Activated naive CD4-positive, alpha-beta T cell treated with anti-CD3 and anti-CD28 coated beads for 36 hours (primary cell): ENCODE results near the gene ADPRM. TPM values are rescaled to one million over a fixed set of nuclear protein-coding genes. Genes with fewer than 3 reads are reported as not detected.
A peak's percentile ranks its signal among the peaks of the same experiment; 100 is the strongest.
"Not testable (repeated sequence)": the region's sequence is repeated elsewhere in the genome, so short reads cannot be mapped to it uniquely, and the experiment has no call there.

Source experiments
- CTCF ChIA-PET: fragments of 350-600 bp; sonication (Branson Sonifier 250); formaldehyde crosslinking; loops from one replicate; lab custom pipeline; 2021; ENCODE audit warnings: antibody characterized with exemption; lab: Charles Lee
- DNase-seq: peaks from one replicate; pipeline ENCODE4 v3.0.0-alpha.2; 2020
- H3K27ac Mint-ChIP-seq: one replicate; pipeline ENCODE4 v1.8.0; 2021; ENCODE audit warnings: mild to moderate bottlenecking, mixed read lengths
- H3K27me3 Mint-ChIP-seq: one replicate; pipeline ENCODE4 v1.8.0; 2021; ENCODE audit warnings: low read depth, mixed read lengths
- H3K36me3 Mint-ChIP-seq: one replicate; pipeline ENCODE4 v1.8.0; 2021; ENCODE audit warnings: low read depth, mixed read lengths
- H3K4me1 Mint-ChIP-seq: one replicate; pipeline ENCODE4 v1.8.0; 2021; ENCODE audit warnings: low read depth, mixed read lengths
- H3K4me3 Mint-ChIP-seq: one replicate; pipeline ENCODE4 v1.8.0; 2021; ENCODE audit warnings: mild to moderate bottlenecking, moderate library complexity, mixed read lengths
- H3K9me3 Mint-ChIP-seq: one replicate; pipeline ENCODE4 v1.8.0; 2021; ENCODE audit warnings: mixed read lengths
- intact Hi-C: fragments of 100-400 bp; cut with micrococcal nuclease; formaldehyde crosslinking; loops from one replicate; pipeline ENCODE4 v1.15.1; 2023
- total RNA-seq, 2 experiments: library from RNA; stranded (reverse); gene quantifications; one replicate each; pipeline ENCODE4 v1.2.3, GENCODE V29; 2021

The ADPRM gene
- total RNA-seq, 2 experiments from 2014 or later: 11.1 to 12.6 TPM

DNA sequence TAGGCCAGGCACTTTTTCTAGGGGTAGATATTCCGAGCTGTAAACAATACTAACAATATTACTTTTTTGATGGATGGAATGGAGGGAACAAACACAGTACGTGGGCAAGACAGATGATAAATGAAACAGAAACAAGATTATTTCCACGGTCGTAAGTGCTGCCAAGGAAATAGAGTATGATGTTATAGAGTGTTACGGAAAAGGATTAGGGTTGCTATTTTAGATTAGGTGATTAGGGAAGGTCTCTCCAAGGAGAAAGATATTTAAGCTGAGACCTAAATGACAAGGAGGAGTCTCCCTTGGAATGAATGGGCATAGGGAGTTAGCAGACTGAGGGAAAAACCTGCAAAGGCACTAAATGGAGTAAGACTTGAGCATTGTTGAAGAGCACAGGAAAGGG, 8.3 kb downstream of the ADPRM start:
- Mint-ChIP-seq H3K27ac (peak overlapping the region; percentile 65), H3K27me3 (no peaks in the 10 kb centered on the region), H3K4me3 (no peak overlapping the region), H3K9me3 (no peaks in the 10 kb centered on the region), H3K36me3 (peaks cover 33% of the 10 kb centered on the region), H3K4me1 (peaks cover 60% of the 10 kb centered on the region)
- intact Hi-C loops: no loop called here
- CTCF ChIA-PET: interaction anchor here (1.0 kb wide), 1 partner anchor 59 kb away, joined by 3 read pairs; no protein-coding TSS in a partner anchor
- no peak for DNase-seq

- Mint-ChIP-seq H3K36me3 (peaks cover 44% of the 10 kb centered on the region), H3K4me3 (no peak overlapping the region), H3K4me1 (peaks cover 8% of the 10 kb centered on the region), H3K27ac (no peak overlapping the region), H3K27me3 (no peaks in the 10 kb centered on the region), H3K9me3 (no peaks in the 10 kb centered on the region)
- DNase-seq: no peak
- CTCF ChIA-PET: no interaction called here
- intact Hi-C loops: no loop called here
These were observed 15.9 kb downstream of the ADPRM start for GRCh38 chr17:10713318-10713717.

DNA sequence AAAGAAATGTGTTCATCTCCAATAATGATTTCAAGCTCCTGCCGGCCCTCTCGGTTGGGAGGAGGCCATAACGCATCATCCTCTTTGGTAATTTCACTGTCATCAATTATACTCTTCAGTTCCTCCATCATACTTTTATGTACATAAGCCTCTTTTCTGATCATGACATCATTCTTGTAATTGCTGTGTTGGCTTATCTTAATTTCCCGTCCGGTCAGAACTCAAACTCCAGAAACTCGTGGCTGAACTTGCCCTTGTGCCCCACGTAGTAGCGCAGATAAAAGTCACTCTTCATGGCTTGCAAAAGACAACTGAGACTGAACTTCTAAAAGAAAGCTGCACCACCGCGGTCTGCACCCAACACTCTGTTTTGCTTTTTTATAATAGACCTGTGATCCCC, 18.8 kb downstream of the ADPRM start:
- Mint-ChIP-seq H3K27me3 (no peaks in the 10 kb centered on the region), H3K9me3 (no peaks in the 10 kb centered on the region), H3K4me1 (no peaks in the 10 kb centered on the region), H3K36me3 (peaks cover 26% of the 10 kb centered on the region), H3K4me3 (no peak overlapping the region), H3K27ac (no peak overlapping the region)
- intact Hi-C loops: no loop called here
- DNase-seq: no peak
- CTCF ChIA-PET: no interaction called here

DNA sequence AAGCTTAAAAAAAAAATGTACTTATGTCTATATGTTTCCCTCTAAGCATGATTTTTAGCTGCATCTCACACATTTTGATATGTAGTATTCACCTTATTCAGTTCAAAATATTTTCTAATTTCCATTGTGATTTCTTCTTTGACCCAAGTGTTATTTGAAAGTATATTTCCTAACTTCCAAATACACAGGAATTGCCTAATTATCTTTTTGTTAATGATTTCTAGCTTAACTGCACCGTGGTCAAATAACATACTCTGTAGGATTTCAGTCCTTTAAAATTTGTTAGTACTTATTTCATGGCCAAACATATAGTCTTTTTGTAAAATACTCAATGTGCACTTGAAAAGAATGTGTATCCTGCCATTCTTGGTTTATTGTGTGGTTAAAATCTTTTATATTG, 21.2 kb downstream of the ADPRM start:
- peaks cover 17% of the 10 kb centered on the region for H3K36me3 Mint-ChIP-seq
- H3K27ac Mint-ChIP-seq: no peak overlapping the region
- no peaks in the 10 kb centered on the region for H3K27me3 Mint-ChIP-seq
- DNase-seq: no peak
- no peak overlapping the region for H3K4me3 Mint-ChIP-seq
- H3K4me1 Mint-ChIP-seq: no peaks in the 10 kb centered on the region
- intact Hi-C loops: no loop called here
- CTCF ChIA-PET: interaction anchor here (1.8 kb wide), 1 partner anchor 19 kb away, joined by 4 read pairs; no protein-coding TSS in a partner anchor
- H3K9me3 Mint-ChIP-seq: no peaks in the 10 kb centered on the region

DNA sequence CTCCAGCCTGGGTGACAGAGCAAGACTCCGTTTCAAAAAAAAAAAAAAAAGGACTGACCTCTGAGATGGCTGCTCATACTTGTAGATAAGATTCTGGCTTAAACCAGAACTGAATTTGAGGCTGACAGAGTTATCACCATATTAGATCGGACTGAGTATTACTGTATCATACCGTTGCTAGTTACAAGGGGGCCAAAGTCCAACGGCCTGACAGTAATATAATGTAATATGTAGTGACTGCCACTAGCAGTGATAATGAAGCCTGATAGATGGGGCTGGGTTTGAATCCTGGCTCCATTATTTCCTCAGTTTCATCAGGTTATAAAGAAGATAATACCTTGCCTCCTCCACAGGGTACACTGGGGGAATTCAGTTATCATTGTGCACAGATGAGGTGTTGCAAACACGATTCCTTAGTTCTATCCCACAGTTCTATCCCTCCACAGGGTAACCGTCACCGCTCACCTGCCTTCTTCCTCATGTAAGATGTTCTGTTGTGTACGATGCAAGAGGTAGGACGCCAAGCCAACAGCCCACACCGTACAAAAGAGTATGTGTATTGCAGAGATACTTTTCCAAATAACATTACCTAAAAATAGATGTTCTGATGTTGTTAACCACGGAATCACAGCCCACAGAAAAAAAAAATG, 27.3 kb downstream of the ADPRM start:
- CTCF ChIA-PET: no interaction called here

GRCh38 chr17:10725262-10725661, 27.9 kb downstream of the ADPRM start:
- DNase-seq: no peak
- Mint-ChIP-seq H3K4me1 (peaks cover 14% of the 10 kb centered on the region), H3K36me3 (peaks cover 2% of the 10 kb centered on the region), H3K9me3 (no peaks in the 10 kb centered on the region), H3K4me3 (no peak overlapping the region), H3K27me3 (no peaks in the 10 kb centered on the region), H3K27ac (no peak overlapping the region)
- intact Hi-C loops: no loop called here
- CTCF ChIA-PET: interaction anchor here (0.9 kb wide), 1 partner anchor 10 kb away, joined by 3 read pairs; no protein-coding TSS in a partner anchor

More for the DNA sequence above, 27.3 kb downstream of the ADPRM start:
- DNase-seq: no peak
- Mint-ChIP-seq H3K36me3 (peaks cover 2% of the 10 kb centered on the region), H3K27ac (no peak overlapping the region), H3K9me3 (no peaks in the 10 kb centered on the region), H3K27me3 (no peaks in the 10 kb centered on the region), H3K4me3 (no peak overlapping the region), H3K4me1 (peaks cover 10% of the 10 kb centered on the region)
- intact Hi-C loops: no loop called here

DNA sequence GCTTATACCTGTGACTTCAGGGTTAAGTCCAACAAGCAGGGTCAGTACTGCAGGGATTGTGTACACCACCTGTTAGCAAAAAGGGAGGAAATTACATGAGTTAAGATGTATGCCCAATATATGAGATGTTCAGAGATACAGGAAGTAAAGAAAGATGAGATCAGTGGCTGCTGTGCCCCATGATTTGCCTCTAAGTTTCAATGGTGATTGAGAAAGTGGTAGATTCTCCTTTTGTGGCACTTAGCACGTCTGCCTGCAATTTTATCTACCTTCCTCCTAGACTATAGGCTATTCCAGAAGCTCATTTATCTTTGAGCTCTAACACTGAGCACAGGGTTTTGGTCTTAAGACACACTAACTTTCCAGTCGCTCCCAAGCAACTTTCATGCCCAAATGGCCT, 28.8 kb downstream of the ADPRM start:
- H3K27me3 Mint-ChIP-seq: no peaks in the 10 kb centered on the region
- H3K36me3 Mint-ChIP-seq: peaks cover 2% of the 10 kb centered on the region
- CTCF ChIA-PET: interaction anchor here (0.9 to 2.1 kb wide), 2 partner anchors 9 to 11 kb away, joined by 3 to 9 read pairs; no protein-coding TSS in a partner anchor
- no peaks in the 10 kb centered on the region for H3K9me3 Mint-ChIP-seq
- intact Hi-C loops: no loop called here
- H3K4me3 Mint-ChIP-seq: no peak overlapping the region
- no peak for DNase-seq
- H3K4me1 Mint-ChIP-seq: peaks cover 19% of the 10 kb centered on the region
- no peak overlapping the region for H3K27ac Mint-ChIP-seq

DNA sequence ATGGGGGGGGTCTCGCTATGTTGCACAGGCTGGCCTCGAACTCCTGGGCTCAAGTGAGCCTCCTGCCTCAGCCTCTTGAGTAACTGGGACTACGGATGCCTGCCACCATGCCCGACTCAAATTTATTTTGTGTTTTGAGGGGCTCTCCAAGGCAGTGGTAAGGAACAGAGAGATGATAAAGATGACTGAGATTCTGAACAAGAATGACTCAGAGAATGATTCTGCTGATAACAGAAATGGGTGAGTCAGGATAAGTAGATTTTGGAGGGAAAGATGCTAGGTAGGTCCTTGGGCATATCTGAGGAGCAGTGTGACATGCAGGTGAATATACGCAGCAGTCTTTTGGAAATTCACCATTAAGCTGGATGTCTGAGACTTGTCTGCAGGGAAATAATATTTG, 29.8 kb downstream of the ADPRM start:
- CTCF ChIA-PET: interaction anchor here (2.1 kb wide), 1 partner anchor 10 kb away, joined by 9 read pairs; no protein-coding TSS in a partner anchor
- no peaks in the 10 kb centered on the region for H3K27me3 Mint-ChIP-seq
- intact Hi-C loops: no loop called here
- no peak overlapping the region for H3K4me3 Mint-ChIP-seq
- H3K9me3 Mint-ChIP-seq: no peaks in the 10 kb centered on the region
- no peak overlapping the region for H3K27ac Mint-ChIP-seq
- H3K36me3 Mint-ChIP-seq: peaks cover 2% of the 10 kb centered on the region
- peaks cover 19% of the 10 kb centered on the region for H3K4me1 Mint-ChIP-seq
- no peak for DNase-seq

DNA sequence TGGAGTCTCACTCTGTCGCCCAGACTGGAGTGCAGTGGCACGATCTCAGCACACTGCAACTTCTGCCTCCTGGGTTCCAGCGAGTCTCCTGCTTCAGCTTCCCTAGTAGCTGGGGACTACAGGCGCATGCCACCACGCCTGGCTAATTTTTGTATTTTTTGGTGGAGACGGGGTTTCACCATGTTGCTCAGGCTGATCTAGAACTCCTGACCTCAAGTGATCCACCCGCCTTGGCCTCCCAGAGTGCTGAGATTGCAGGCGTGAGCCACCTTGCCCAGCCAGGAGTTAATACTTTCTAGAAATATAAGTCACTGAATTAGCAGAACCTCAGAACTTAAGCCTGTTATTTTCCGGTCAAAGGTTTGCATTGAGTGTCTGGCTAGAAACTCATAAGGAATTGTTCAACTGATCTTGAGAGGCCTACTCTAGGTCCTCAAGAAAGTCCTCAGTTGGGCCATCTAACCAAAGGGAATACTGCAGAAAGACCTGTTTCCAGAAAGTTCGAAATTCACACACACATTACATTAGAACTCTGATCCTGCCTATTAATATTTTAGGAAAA, 31.0 kb downstream of the ADPRM start:
- DNase-seq: no peak
- intact Hi-C loops: no loop called here
- peaks cover 19% of the 10 kb centered on the region for H3K4me1 Mint-ChIP-seq
- no peak overlapping the region for H3K4me3 Mint-ChIP-seq
- H3K27me3 Mint-ChIP-seq: no peaks in the 10 kb centered on the region
- H3K9me3 Mint-ChIP-seq: no peaks in the 10 kb centered on the region
- no peak overlapping the region for H3K27ac Mint-ChIP-seq
- no peaks in the 10 kb centered on the region for H3K36me3 Mint-ChIP-seq
- CTCF ChIA-PET: interaction anchor here (2.1 kb wide), 1 partner anchor 9 kb away, joined by 9 read pairs; no protein-coding TSS in a partner anchor

GRCh38 chr17:10729334-10730193, 32.2 kb downstream of the ADPRM start, which contains the start of gene TMEM220:
TSS of gene TMEM220 (minus strand) at chr17:10730023. CDS start at chr17:10729851, 172 bp downstream.
- peak within 1 kb of the TSS; percentile 38 for H3K27ac Mint-ChIP-seq
- H3K9me3 Mint-ChIP-seq: no peaks in the 10 kb centered on the region
- no peaks in the 10 kb centered on the region for H3K27me3 Mint-ChIP-seq
- CTCF ChIA-PET: no interaction called here
- H3K4me3 Mint-ChIP-seq: peak within 1 kb of the TSS; percentile 84
- H3K36me3 Mint-ChIP-seq: no peaks in the 10 kb centered on the region
- intact Hi-C loops: loop anchor here (1.0 to 10.0 kb wide), 2 partner anchors 32 to 1265 kb away; partner anchors contain the start of genes ADPRM, SCO1 and ZNF18
- peaks cover 19% of the 10 kb centered on the region for H3K4me1 Mint-ChIP-seq
- DNase-seq: peak; percentile 37

- not testable (repeated sequence) for H3K9me3 Mint-ChIP-seq, H3K27me3 Mint-ChIP-seq, H3K36me3 Mint-ChIP-seq
- peaks cover 19% of the 10 kb centered on the region for H3K4me1 Mint-ChIP-seq
- DNase-seq: peak; percentile 43
- CTCF ChIA-PET: interaction anchor here (1.6 kb wide), 1 partner anchor 46 kb away, joined by 3 read pairs; no protein-coding TSS in a partner anchor
- H3K27ac Mint-ChIP-seq: peak overlapping the region; percentile 38
- intact Hi-C loops: loop anchor here (10.0 kb wide), 1 partner anchor 1265 kb away; the partner anchor contains the start of gene ZNF18
- peak overlapping the region; percentile 84 for H3K4me3 Mint-ChIP-seq
These were observed 32.9 kb downstream of the ADPRM start for GRCh38 chr17:10730247-10730646.

DNA sequence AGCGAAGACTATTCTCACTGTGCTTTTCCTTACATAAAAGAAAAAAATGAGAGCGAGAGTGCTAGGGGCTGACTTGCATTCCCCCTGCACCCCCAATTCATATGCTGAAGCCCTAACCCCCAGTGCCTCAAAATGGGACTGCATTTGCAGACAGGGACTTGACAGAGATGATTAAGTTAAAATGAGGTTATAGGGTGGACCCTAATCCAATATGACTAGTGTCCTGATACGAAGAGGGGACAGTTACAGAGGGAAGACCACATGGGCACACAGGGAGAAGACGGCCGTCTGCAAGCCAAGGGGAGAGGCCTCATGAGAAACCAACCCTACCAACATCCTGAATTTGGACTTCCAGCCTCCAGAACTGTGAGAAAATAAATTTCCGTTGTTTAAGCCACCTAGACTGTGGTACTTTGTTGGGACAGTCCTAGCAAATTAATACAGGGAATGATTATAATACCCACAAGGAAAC, 34.0 kb downstream of the ADPRM start:
- no peaks in the 10 kb centered on the region for H3K36me3 Mint-ChIP-seq

More for the DNA sequence above, 34.0 kb downstream of the ADPRM start:
- CTCF ChIA-PET: interaction anchor here (1.6 kb wide), 1 partner anchor 48 kb away, joined by 3 read pairs; no protein-coding TSS in a partner anchor
- intact Hi-C loops: loop anchor here (10.0 kb wide), 1 partner anchor 1263 kb away; the partner anchor contains the start of gene ZNF18
- no peaks in the 10 kb centered on the region for H3K9me3 Mint-ChIP-seq
- no peak for DNase-seq
- peaks cover 20% of the 10 kb centered on the region for H3K4me1 Mint-ChIP-seq
- H3K4me3 Mint-ChIP-seq: peak overlapping the region; percentile 51
- no peaks in the 10 kb centered on the region for H3K27me3 Mint-ChIP-seq
- H3K27ac Mint-ChIP-seq: no peak overlapping the region
